Hematopoietic multipotent progenitor cell treated with erythropoietin and hydrocortisone succinate and interleukin-3 and kit ligand, for 15 days (in vitro differentiated cells): ENCODE results near the gene DGCR2.
"Not testable (repeated sequence)": the region's sequence is repeated elsewhere in the genome, so short reads cannot be mapped to it uniquely, and the experiment has no call there.

Experiments used
- DNase-seq: peaks from one replicate; pipeline ENCODE4 v3.0.0-alpha.2; 2015; ENCODE audit warnings: low spot score

The DGCR2 gene

GRCh38 chr22:19001204-19001603, 121.0 kb downstream of the DGCR2 start:
- DNase-seq = no peak

GRCh38 chr22:19000106-19000505, 122.1 kb downstream of the DGCR2 start:
- not testable (repeated sequence) for DNase-seq

- DNase-seq = no peak
Measured at GRCh38 chr22:18999416-18999815, 122.8 kb downstream of the DGCR2 start.

DNA sequence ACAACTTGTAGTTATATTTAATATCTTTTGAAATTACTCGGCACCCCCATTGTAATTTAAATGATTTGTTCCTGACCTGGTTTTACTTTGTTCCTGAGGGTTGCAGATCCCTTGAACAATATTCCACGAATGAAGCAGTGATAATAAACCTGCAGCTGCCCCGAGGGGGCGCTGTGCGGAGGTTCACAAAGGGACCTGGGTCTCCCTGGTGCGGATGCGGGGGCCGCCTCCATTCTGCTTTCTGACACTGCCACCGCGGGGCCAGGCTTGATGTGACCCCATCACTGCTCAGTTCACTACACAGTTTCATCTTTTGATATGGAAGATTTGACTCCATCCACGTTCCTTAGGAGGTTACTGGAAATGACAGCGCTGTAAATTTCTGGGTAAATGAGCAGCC, 123.2 kb downstream of the DGCR2 start:
- no peak for DNase-seq

DNA sequence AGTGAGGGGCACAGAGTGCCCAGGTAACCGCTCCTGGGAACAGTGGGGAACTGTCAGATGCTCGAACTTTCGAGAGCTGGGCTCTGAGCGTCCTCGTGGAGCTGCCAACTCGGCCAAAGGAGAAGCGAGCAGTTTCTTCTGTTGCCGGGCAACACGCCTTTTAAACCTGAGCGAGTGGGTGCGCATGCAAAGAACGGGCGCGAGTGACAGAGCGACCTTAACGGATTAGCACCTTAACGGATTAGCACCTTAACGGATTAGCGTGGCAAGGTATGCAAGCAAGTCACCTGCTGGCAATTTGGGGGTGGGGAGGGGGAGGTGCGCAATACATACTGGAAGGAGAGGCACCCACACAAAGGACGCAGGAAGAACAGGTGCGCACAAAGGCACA, 124.3 kb downstream of the DGCR2 start:
- DNase-seq = no peak

- no peak for DNase-seq
Measured at GRCh38 chr22:18997306-18997924, 124.8 kb downstream of the DGCR2 start.

DNA sequence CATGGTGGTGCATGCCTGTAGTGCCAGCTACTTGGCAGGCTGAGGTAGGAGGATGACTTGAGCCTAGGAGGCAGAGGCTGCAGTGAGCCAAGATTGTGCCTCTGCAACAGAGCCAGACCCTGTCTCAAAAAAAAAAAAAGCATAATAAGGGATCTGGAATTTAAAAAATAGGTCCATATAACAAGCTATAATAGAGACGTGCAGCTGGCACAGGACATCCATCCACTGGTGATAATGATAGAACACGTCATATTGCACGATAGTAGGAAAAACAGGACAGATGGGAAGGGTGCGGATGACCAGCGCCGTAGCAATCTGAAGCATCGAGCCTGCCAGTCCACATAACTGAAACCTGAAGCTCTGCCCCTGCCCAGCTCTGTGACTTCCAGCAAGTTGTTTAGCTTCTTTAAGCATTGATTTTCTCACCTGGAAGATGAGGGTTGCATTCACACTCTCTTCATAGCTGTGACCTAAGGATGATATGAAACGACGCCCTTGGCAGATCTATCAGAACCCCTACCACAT, 125.8 kb downstream of the DGCR2 start:
- no peak for DNase-seq

GRCh38 chr22:18995327-18995711, 126.9 kb downstream of the DGCR2 start:
- no peak for DNase-seq

- DNase-seq = no peak
Measured at GRCh38 chr22:18994701-18995326, 127.4 kb downstream of the DGCR2 start.

DNA sequence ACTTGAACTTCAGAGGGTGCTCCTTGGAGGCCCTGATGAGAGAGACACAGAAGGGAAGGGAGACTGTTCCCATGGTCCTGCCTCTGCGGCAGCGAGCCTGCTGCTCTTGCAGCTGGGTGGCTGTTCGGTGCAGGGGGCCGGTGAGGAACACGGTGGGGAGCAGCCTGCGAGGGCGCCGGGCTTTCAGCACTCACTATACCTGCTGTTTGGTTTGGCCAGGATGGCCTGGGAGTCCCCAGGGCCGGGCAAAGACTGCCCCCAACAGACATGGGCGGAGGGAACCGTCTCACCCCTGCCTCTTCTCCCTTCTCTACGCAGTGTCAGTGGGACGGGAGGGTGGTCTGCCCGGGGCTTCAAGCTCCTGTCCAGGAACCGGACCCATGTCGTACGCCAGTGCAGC, 128.2 kb downstream of the DGCR2 start:
- DNase-seq = no peak

DNA sequence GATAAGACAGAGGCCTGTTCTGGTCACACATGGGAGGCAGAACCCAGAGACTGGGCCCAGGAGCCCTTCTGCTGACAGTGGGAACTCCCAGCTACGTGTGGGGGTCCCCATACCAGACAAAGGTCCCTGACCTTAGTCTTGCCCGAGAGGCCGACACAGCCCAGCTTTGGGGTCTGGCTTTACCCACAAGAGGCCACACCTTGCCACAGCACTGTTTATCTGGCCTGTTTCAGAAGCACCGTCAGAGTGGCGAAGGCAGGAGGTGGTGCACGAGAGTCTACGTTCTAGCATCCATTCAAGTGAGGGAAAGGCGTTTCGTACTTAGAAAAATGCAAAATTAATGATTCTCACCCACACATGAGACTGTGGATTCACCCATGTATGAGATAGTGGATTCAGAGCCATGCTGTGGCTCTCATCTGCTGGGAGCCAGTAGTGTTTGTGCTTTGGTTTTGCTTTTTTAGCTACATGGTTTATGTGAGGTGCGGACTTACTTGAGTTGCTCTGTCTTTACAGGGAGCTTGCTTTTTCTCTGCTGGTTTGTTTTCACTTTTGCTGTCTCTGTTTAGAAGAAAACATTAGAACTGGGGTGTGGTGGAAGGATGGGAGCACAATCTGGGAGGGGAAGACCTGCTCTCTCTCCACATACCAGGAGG, 129.5 kb downstream of the DGCR2 start:
- DNase-seq = no peak

DNA sequence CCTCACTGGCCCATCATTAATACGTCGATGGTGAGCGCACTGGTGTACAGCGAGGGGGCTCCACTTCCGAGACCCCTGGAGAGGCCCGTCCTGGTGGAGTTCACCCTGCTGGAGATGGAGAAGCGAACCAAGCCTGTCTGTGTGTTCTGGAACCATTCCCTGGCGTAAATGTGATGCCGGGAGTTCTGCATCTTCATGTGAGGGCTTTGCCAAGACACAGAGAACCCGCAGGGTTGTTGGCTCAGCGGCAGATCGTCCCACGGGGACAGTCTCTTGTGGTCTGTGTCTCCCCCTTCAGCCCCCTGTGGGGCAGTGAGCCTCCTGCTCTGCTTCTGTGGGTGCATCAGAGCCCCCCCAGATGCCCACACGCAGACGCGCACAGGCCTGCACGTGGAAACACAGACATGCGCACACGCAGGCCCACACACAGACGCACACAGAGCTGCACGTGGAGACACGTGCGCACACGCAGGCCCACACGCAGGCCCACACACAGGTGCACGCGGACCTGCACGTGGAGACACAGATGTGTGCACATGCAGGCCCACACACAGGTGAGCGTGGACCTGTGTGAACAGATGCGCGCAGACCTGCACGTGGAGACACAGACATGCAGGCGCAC, 130.3 kb downstream of the DGCR2 start:
- no peak for DNase-seq

GRCh38 chr22:18991138-18991432, 131.1 kb downstream of the DGCR2 start:
- DNase-seq = no peak

DNA sequence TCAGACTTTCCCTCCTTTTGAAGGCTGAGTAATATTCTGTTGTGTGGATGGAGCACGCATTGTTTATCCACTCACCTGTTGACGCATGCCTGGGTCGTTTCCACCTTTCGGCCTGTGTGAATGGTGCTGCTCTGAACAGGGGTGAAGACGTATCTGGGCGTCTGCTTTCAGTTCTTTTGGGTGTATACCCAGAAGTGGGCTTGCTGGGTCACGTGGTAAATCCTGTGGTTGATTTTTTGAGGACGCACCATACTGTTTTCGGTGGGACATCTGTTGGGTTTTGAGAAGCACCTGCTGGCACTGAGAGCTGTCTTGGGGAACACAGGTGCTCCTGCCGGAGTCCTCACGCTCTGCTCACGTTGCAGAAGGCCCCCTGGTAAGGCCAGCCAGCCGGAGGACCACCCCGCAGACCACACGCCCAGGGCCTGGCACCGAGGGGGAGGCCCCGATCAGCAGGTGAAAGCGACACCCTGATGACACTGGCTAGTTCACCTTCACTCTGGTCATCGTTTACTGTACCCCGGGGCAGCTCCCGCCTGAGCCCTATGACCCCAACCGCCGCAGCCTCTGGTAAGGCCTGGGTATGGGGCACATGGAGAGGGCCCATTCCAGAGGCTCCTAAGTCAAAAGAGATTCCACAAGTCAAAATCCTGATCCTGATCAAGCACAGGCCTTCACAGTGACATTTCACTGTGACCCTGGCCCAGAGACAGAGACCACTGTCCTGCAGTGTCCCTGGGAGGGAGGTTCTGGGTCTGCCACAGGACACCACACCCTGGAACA, 131.7 kb downstream of the DGCR2 start:
- DNase-seq = no peak

- no peak for DNase-seq
Measured at GRCh38 chr22:18988958-18989357, 133.3 kb downstream of the DGCR2 start.

DNA sequence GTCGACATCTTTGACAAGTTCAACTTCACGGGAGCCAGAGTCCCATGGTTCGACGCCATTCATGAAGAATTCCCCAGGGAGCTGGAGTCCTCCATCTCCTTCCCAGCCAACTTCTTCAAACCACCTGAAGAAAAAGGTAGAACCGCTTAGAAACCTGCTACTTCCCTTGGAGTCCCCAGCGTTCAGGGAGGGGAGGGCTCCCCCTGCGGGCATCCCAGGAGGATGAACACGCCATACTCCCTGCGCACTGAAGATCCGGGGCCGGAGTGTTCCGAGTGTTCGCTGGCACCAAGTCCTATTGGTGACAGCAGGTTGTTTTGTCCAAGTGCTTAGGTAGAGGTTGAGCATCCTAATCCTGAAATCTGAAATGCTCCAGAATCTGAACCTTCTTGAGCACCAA, 134.4 kb downstream of the DGCR2 start:
- DNase-seq = no peak

DNA sequence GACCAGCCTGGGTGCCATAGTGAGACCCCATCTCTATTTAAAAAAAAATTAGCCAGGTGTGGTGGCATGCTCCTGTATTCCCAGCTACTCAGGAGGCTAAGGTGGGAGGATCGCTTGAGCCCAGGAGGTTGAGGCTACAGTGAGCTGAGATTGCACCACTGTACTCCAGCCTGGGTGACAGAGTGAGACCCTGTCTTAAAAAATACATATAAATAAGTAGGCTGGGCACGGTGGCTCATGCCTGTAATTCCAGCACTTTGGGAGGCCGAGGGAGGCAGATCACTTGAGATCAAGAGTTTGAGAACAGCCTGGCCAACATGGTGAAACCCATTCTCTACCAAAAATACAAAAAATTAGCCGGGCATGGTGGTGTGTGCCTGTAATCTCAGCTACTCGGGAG, 135.1 kb downstream of the DGCR2 start:
- DNase-seq = not testable (repeated sequence)
